Measurements from ENCODE around the gene LRRC28. TPM values are rescaled to one million over a fixed set of nuclear protein-coding genes. Genes with fewer than 3 reads are reported as not detected.
A peak's percentile ranks its signal among the peaks of the same experiment; 100 is the strongest.

Gene LRRC28
- total RNA-seq, 1 experiment from 2014 or later: 14.3 TPM

- Histone ChIP-seq H3K9me3 (peaks cover 3% of the 10 kb centered on the region; the same call in 1 of the 2 replicates), H3K4me3 (no peak overlapping the region), H3K36me3 (no peaks in the 10 kb centered on the region), H3K27me3 (no peaks in the 10 kb centered on the region)
- no peak for DNase-seq
Measured at GRCh38 chr15:99344639-99345038, 93.4 kb downstream of the LRRC28 start.

GRCh38 chr15:99345242-99345641, 94.0 kb downstream of the LRRC28 start:
- H3K9me3 ChIP-seq: peaks cover 3% of the 10 kb centered on the region; the same call in 1 of the 2 replicates
- H3K4me3 ChIP-seq: no peak overlapping the region
- H3K36me3 ChIP-seq: no peaks in the 10 kb centered on the region
- H3K27me3 ChIP-seq: no peaks in the 10 kb centered on the region
- no peak for DNase-seq

GRCh38 chr15:99345832-99346462, 94.7 kb downstream of the LRRC28 start:
- peaks cover 3% of the 10 kb centered on the region; the same call in 1 of the 2 replicates for H3K9me3 ChIP-seq

GRCh38 chr15:99347574-99347973, 96.3 kb downstream of the LRRC28 start:
- Histone ChIP-seq H3K36me3 (no peaks in the 10 kb centered on the region), H3K9me3 (peaks cover 3% of the 10 kb centered on the region; the same call in 1 of the 2 replicates), H3K4me3 (no peak overlapping the region), H3K27me3 (no peaks in the 10 kb centered on the region)
- no peak for DNase-seq

More at GRCh38 chr15:99345832-99346462, 94.7 kb downstream of the LRRC28 start:
- Histone ChIP-seq H3K27me3 (no peaks in the 10 kb centered on the region), H3K36me3 (no peaks in the 10 kb centered on the region), H3K4me3 (no peak overlapping the region)
- DNase-seq: no peak

- no peaks in the 10 kb centered on the region for H3K36me3 ChIP-seq
- DNase-seq: no peak
- H3K4me3 ChIP-seq: no peak overlapping the region
- H3K9me3 ChIP-seq: peaks cover 3% of the 10 kb centered on the region; the same call in 1 of the 2 replicates
- H3K27me3 ChIP-seq: no peaks in the 10 kb centered on the region
Measured at GRCh38 chr15:99348412-99348811, 97.1 kb downstream of the LRRC28 start.

- no peaks in the 10 kb centered on the region for H3K36me3 ChIP-seq
- no peak for DNase-seq
- H3K27me3 ChIP-seq: no peaks in the 10 kb centered on the region
- H3K4me3 ChIP-seq: no peak overlapping the region
- peaks cover 3% of the 10 kb centered on the region; the same call in 1 of the 2 replicates for H3K9me3 ChIP-seq
Measured at GRCh38 chr15:99350408-99350807, 99.1 kb downstream of the LRRC28 start.

GRCh38 chr15:99359769-99360168, 108.5 kb downstream of the LRRC28 start:
- H3K27me3 ChIP-seq: no peaks in the 10 kb centered on the region
- H3K9me3 ChIP-seq: no peaks in the 10 kb centered on the region
- no peak for DNase-seq
- no peaks in the 10 kb centered on the region for H3K36me3 ChIP-seq
- no peak overlapping the region for H3K4me3 ChIP-seq

- DNase-seq: no peak
- Histone ChIP-seq H3K27me3 (no peaks in the 10 kb centered on the region), H3K4me3 (no peak overlapping the region), H3K9me3 (peaks cover 3% of the 10 kb centered on the region; the same call in 1 of the 2 replicates), H3K36me3 (no peaks in the 10 kb centered on the region)
Measured at GRCh38 chr15:99361545-99362185, 110.4 kb downstream of the LRRC28 start.

GRCh38 chr15:99365242-99365641, 114.0 kb downstream of the LRRC28 start:
- Histone ChIP-seq H3K27me3 (no peaks in the 10 kb centered on the region), H3K4me3 (no peak overlapping the region), H3K36me3 (no peaks in the 10 kb centered on the region), H3K9me3 (peaks cover 3% of the 10 kb centered on the region; the same call in 1 of the 2 replicates)
- DNase-seq: no peak

- Histone ChIP-seq H3K27me3 (no peaks in the 10 kb centered on the region), H3K9me3 (peaks cover 3% of the 10 kb centered on the region; the same call in 1 of the 2 replicates), H3K36me3 (no peaks in the 10 kb centered on the region), H3K4me3 (no peak overlapping the region)
- no peak for DNase-seq
Measured at GRCh38 chr15:99366013-99366412, 114.7 kb downstream of the LRRC28 start.

GRCh38 chr15:99368743-99369142, 117.5 kb downstream of the LRRC28 start:
- no peaks in the 10 kb centered on the region for H3K27me3 ChIP-seq
- no peak for DNase-seq
- H3K4me3 ChIP-seq: no peak overlapping the region
- H3K9me3 ChIP-seq: peaks cover 3% of the 10 kb centered on the region; the same call in 1 of the 2 replicates
- no peaks in the 10 kb centered on the region for H3K36me3 ChIP-seq

GRCh38 chr15:99369196-99369595, 117.9 kb downstream of the LRRC28 start:
- Histone ChIP-seq H3K27me3 (no peaks in the 10 kb centered on the region), H3K4me3 (no peak overlapping the region), H3K9me3 (peaks cover 3% of the 10 kb centered on the region; the same call in 1 of the 2 replicates), H3K36me3 (no peaks in the 10 kb centered on the region)
- no peak for DNase-seq

- H3K9me3 ChIP-seq: peaks cover 8% of the 10 kb centered on the region
- DNase-seq: no peak
- H3K36me3 ChIP-seq: no peaks in the 10 kb centered on the region
- no peaks in the 10 kb centered on the region for H3K27me3 ChIP-seq
- H3K4me3 ChIP-seq: no peak overlapping the region
Measured at GRCh38 chr15:99371180-99372103, 120.2 kb downstream of the LRRC28 start.

- no peaks in the 10 kb centered on the region for H3K36me3 ChIP-seq
- H3K9me3 ChIP-seq: peaks cover 4% of the 10 kb centered on the region
- no peak overlapping the region for H3K4me3 ChIP-seq
- peak; percentile 61 for DNase-seq
- H3K27me3 ChIP-seq: no peaks in the 10 kb centered on the region
Measured at GRCh38 chr15:99385005-99385669, 133.9 kb downstream of the LRRC28 start.

GRCh38 chr15:99385865-99386264, 134.6 kb downstream of the LRRC28 start:
- H3K36me3 ChIP-seq: no peaks in the 10 kb centered on the region
- no peaks in the 10 kb centered on the region for H3K27me3 ChIP-seq
- H3K4me3 ChIP-seq: no peak overlapping the region
- H3K9me3 ChIP-seq: peaks cover 4% of the 10 kb centered on the region
- peak; percentile 57 for DNase-seq

- Histone ChIP-seq H3K4me3 (no peak overlapping the region), H3K9me3 (peaks cover 5% of the 10 kb centered on the region), H3K36me3 (no peaks in the 10 kb centered on the region), H3K27me3 (no peaks in the 10 kb centered on the region)
- DNase-seq: no peak
Measured at GRCh38 chr15:99386391-99386790, 135.1 kb downstream of the LRRC28 start.

Measured in MG63 (cell line).